Spleen (tissue), 7 donors: Measurements from ENCODE around the gene FOS.

Experiments
- CTCF ChIP-seq, 11 experiments: fragments of 200-600 bp in 7 of 11; fragments of 450-650 bp in 4 of 11; sonication (generic) in 4 of 11; IDR thresholded peaks in 8 of 11; conservative IDR thresholded peaks in 3 of 11; 1 replicate in 7 of 11; 2 replicates in 4 of 11; pipeline versions ENCODE4 v1.4.0 to v1.8.0; 2016 to 2021; ENCODE audit warnings: antibody characterized with exemption in 11 of 11, inconsistent platforms in 4 of 11, mild to moderate bottlenecking in 1 of 11
- POLR2A ChIP-seq, 3 donors: fragments of 450-650 bp; IDR thresholded peaks; one replicate each; pipeline ENCODE4 v1.5.1; 2017; ENCODE audit warnings: antibody characterized with exemption in 3 of 3, mild to moderate bottlenecking in 1 of 3
- donor health status: DM: no; HTN: no; CAD: no; lungs with moderate emphysema.
- donor health status: DM: no; HTN: no; CAD: no.
- donor health status: DM: no; HTN: no; CAD: no.

GRCh38 chr14:75268633-75269550 lies 9.7 kb upstream of the FOS start:
- no peak for TF ChIP-seq CTCF (IDR thresholded peaks at IDR 0.05 in 8 of 11, conservative IDR thresholded peaks at IDR 0.05 in 3 of 11)
- TF ChIP-seq POLR2A (IDR thresholded peaks at IDR 0.05), result no peak
